D721Med (cell line): Measurements from ENCODE around the gene XIAP.
A peak's percentile ranks its signal among the peaks of the same experiment; 100 is the strongest.
"Not testable (repeated sequence)": the region's sequence is repeated elsewhere in the genome, so short reads cannot be mapped to it uniquely, and the experiment has no call there.

Source experiments
- DNase-seq: peaks from one replicate; pipeline ENCODE4 v3.0.0; 2011; ENCODE audit warnings: low spot score; ENCODE audit not compliant: insufficient read length
- FAIRE-seq: peaks from 2 replicates; lab custom pipeline; 2011; peaks lifted over from hg19 to GRCh38; lab: Jason Lieb, UNC
- TF ChIP-seq, protein P1 (sequence below): IDR thresholded peaks from 2 replicates; pipeline ENCODE4 v1.5.1; 2012; ENCODE audit warnings: mild to moderate bottlenecking, control low read depth; ENCODE audit not compliant: insufficient read depth; ENCODE audit errors: missing control alignments

The XIAP gene

DNA sequence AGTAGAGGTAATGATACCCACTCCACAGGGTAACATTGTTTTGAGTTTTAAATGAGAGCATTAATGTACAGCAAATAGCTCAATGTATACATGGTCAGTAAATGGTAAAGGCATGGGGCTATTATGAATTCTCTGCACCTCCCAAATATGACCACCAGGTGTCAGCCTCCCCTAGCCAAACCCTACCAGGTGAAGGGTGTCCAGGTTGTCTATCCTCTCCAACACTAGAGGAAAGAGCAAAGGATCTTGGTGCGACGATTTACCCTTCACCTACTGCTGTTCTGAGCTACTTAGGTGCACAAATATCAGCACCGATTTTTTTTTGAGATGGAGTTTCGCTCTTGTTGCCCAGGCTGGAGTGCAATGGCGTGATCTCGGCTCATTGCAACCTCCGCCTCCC lies 26.5 kb upstream of the XIAP start:
- FAIRE-seq (peak; percentile 69), DNase-seq (no peak)
- TF ChIP-seq, protein P1, sequence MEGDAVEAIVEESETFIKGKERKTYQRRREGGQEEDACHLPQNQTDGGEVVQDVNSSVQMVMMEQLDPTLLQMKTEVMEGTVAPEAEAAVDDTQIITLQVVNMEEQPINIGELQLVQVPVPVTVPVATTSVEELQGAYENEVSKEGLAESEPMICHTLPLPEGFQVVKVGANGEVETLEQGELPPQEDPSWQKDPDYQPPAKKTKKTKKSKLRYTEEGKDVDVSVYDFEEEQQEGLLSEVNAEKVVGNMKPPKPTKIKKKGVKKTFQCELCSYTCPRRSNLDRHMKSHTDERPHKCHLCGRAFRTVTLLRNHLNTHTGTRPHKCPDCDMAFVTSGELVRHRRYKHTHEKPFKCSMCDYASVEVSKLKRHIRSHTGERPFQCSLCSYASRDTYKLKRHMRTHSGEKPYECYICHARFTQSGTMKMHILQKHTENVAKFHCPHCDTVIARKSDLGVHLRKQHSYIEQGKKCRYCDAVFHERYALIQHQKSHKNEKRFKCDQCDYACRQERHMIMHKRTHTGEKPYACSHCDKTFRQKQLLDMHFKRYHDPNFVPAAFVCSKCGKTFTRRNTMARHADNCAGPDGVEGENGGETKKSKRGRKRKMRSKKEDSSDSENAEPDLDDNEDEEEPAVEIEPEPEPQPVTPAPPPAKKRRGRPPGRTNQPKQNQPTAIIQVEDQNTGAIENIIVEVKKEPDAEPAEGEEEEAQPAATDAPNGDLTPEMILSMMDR: peak; percentile 61

DNA sequence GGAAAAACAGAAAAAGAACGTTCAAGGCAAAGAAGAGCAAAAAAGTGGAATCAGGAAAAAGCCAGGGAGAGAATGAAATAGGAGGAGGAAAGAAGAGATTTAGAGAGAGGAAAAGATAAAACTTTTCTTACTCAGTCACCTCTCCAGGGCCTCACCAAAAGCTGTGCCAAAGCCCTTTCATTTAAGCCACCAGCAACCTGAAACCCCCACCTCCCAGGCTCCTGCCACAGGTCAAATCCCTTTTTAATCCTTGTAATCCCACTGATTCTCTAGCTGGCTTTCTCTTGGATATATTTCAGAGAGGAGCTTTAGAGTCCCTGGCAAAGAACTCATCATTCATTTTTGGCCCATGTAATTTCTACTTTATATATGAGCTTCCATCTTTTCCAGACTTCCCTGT lies 25.7 kb upstream of the XIAP start:
- TF ChIP-seq, protein P1: no peak
- peak; percentile 27 for DNase-seq
- FAIRE-seq: no peak

DNA sequence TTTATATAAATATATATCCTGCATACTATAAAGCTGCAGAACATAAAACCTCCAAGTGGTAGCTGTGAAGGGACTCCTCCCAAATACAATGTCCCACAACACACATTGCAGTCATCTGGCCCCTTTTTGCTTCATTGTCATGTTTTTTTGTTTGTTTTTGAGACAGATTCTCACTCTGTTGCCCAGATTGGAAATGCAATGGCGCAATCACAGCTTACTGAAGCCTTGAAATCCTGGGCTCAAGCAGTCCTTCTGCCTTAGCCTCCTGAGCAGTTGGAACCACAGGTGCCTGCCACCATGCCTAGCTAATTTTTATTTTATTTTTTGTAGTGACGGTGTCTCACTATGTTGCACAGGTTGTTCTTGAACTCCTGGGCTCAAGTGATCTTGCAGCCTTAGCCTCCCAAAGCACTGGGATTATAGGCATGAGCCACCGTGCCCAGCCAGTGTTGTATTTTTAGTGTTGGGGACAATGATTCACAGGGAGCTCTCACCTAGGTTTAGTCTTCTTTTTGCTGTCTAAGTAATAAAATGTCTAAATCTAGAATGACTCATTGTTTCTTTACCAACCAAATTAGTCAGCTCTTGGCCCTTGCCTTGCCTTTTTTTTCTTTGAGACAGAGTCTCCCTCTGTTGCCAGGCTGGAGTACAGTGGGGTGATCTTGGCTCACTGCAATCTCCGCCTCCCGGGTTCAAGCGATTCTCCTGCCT lies 24.0 kb upstream of the XIAP start:
- TF ChIP-seq, protein P1: no peak
- no peak for FAIRE-seq
- DNase-seq: no peak

DNA sequence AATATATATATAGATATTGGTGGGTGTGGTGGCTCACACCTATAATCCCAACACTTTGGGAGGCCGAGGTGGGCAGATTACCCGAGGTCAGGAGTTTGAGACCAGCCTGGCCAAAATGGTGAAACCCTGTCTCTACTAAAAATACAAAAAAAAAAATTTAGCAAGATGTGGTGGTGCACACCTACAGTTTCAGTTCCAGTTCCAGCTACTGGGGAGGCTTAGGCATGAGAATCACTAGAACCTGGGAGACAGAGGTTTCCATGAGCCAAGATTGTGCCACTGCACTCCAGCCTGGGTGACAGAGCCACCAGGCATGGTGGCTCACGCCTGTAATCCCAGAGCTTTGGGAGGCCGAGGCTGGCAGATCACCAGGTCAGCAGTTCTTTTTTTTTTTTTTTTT lies 14.7 kb upstream of the XIAP start:
- not testable (repeated sequence) for DNase-seq, FAIRE-seq

DNA sequence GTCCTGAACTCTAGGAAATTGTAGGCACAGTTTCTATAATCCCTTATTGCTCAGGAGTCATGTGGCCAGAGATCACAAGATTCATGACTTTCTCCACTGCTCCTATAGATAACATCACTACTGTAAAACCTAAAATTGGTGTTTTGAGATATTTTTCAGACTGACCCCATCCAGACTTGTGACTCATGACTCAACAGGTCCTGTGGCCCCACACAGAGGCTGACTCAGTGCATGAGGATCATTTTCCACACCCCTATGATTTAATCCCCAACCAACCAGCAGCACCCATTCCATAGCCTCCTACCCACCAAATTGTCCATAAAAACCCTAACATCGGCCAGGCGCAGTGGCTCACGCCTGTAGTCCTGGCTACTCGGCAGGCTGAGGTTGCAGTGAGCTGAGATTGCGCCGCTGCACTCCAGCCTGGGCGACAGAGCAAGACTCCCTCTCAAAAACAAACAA lies 13.2 kb upstream of the XIAP start:
- no peak for DNase-seq
- no peak for FAIRE-seq
- TF ChIP-seq, protein P1: no peak

DNA sequence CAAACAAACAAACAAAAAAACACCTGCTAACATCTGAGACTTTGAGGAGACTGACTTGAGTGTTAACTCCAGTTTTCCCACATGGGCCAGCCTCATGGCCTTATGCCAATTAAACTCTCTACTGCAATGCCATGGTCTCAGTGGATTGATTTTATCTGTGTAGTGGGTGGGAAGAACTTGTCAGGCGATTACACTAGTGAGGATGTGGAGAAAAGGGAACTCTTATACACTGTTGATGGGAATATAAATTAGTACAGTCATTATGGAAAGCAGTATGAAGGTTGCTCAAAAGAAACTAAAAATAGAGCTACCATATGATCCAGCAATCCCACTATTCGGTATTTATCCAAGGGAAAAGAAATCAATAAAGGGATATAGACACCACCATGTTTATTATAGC lies 12.8 kb upstream of the XIAP start:
- TF ChIP-seq, protein P1: no peak
- no peak for FAIRE-seq
- DNase-seq: no peak

DNA sequence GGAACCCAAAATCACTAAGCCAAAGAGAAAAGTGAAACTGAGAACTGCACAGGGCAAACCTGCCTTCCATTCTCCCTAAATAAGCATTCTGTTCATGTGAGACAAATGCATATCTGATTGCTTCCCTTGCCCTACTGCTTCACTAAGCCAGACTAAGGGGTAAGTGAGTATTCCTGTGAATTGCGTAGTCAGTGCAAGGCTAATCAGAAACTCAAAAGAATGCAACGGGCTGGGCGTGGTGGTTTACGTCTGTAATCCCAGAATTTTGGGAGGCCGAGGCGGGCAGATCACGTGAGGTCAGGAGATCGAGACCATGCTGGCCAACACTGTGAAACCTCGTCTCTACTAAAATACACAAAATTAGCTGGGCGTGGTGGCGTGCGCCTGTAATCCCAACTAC lies 10.8 kb upstream of the XIAP start:
- TF ChIP-seq, protein P1: no peak
- no peak for DNase-seq
- FAIRE-seq: no peak

DNA sequence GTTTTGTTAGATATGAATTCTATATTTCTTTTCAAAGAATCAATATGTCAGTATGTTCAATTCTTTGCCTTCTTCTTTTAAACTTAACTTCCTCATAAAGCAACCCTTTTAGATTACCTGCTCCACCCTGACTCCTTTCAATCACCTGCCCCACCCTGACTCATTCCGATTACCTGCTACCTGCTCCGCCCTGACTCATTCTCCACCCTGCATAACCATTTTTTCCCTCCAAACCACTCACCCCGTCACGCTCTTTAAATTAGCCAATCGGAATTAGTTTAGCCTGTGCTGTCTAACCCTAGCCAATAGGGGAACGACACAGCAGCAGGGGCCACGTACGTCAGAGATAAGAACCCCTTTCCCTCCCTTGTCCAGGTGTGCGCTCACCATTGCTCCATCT lies 9.9 kb upstream of the XIAP start:
- FAIRE-seq, DNase-seq: not testable (repeated sequence)
